A549 (cell line): Measurements from ENCODE around the gene LRRC8E. TPM values are rescaled to one million over a fixed set of nuclear protein-coding genes. Genes with fewer than 3 reads are reported as not detected.
A peak's percentile ranks its signal among the peaks of the same experiment; 100 is the strongest.

Experiments used
- ATAC-seq, 2 experiments: fragments of 200-7000 bp in 1 of 2; fragments of >200 bp in 1 of 2; cut with Nextera tagmentation in 1 of 2; cut with Tn5 transposase in 1 of 2; 3 replicates each; pipeline versions ENCODE4 v1.8.0 to v1.9.1; 2018 to 2020; ENCODE audit warnings: mild to moderate bottlenecking in 1 of 2, moderate library complexity in 1 of 2
- CTCF ChIA-PET: fragments of 300-600 bp; sonication (Branson Sonifier 250); formaldehyde crosslinking; extraction: SDS; loops from one replicate; lab custom pipeline; 2021; ENCODE audit warnings: antibody characterized with exemption, inconsistent platforms; lab: Yijun Ruan, JAX
- POLR2A ChIA-PET: fragments of 350-600 bp; formaldehyde crosslinking; extraction: SDS; loops from one replicate; lab custom pipeline; 2021; ENCODE audit warnings: antibody characterized with exemption, inconsistent platforms; lab: Yijun Ruan, JAX
- DNase-seq, 2 experiments: peaks; one replicate each; pipeline versions ENCODE4 v3.0.0 to v3.0.0-alpha.2; 2011 to 2016; ENCODE audit warnings: low read depth in 1 of 2, low spot score in 1 of 2
- FAIRE-seq: peaks from 2 replicates; lab custom pipeline; 2011; peaks lifted over from hg19 to GRCh38; lab: Jason Lieb, UNC
- H3K27ac ChIP-seq, 2 experiments: fragments of >200 bp; sonication (Bioruptor Twin); formaldehyde crosslinking; 3 replicates each; pipeline ENCODE4 v1.5.1; 2016 to 2017
- H3K4me1 ChIP-seq: fragments of >200 bp; sonication (Bioruptor Twin); formaldehyde crosslinking; 3 replicates; pipeline ENCODE4 v1.6.1; 2016
- H3K4me2 ChIP-seq: fragments of >200 bp; sonication (Bioruptor Twin); formaldehyde crosslinking; 3 replicates; pipeline ENCODE4 v1.6.1; 2016
- H3K4me3 ChIP-seq: fragments of >200 bp; sonication (Bioruptor Twin); formaldehyde crosslinking; 3 replicates; pipeline ENCODE4 v1.5.1; 2016
- H3K9me3 ChIP-seq: fragments of >200 bp; sonication (Bioruptor Twin); formaldehyde crosslinking; 3 replicates; pipeline ENCODE4 v1.6.1; 2016
- CEBPB ChIP-seq, 2 experiments: fragments of >200 bp in 1 of 2; sonication (Bioruptor Twin) in 1 of 2; formaldehyde crosslinking in 1 of 2; IDR thresholded peaks; 2 replicates each; pipeline ENCODE4 v1.6.1; 2012 to 2016
- CHD4 ChIP-seq: fragments of 200-600 bp; sonication (generic); IDR thresholded peaks from 2 replicates; pipeline ENCODE4 v1.6.1; 2016; ENCODE audit warnings: antibody characterized with exemption, mild to moderate bottlenecking, borderline replicate concordance
- ESRRA ChIP-seq: fragments of 150-350 bp; IDR thresholded peaks from 2 replicates; pipeline ENCODE4 v1.6.1; 2014; ENCODE audit warnings: mild to moderate bottlenecking, low read length, borderline replicate concordance
- FOSL2 ChIP-seq, 2 experiments: fragments of 450-650 bp in 1 of 2; fragments of >200 bp in 1 of 2; sonication (Bioruptor Twin) in 1 of 2; formaldehyde crosslinking; IDR thresholded peaks; 2 replicates each; pipeline versions ENCODE4 v1.5.0 to v1.6.1; 2016 to 2020; ENCODE audit warnings: mild to moderate bottlenecking in 1 of 2, moderate library complexity in 1 of 2
- FOXS1 ChIP-seq: fragments of 250-450 bp; sonication (Bioruptor Pico); IDR thresholded peaks from 2 replicates; pipeline ENCODE4 v1.5.0; 2020; ENCODE audit warnings: mild to moderate bottlenecking, moderate library complexity
- HDAC2 ChIP-seq: fragments of 200-600 bp; sonication (generic); IDR thresholded peaks from 2 replicates; pipeline ENCODE4 v1.6.1; 2016
- HOXB13 ChIP-seq: fragments of 250-450 bp; sonication (Bioruptor Pico); IDR thresholded peaks from 2 replicates; pipeline ENCODE4 v1.5.0; 2020; ENCODE audit warnings: low read depth, mild to moderate bottlenecking, moderate library complexity
- HOXB5 ChIP-seq: fragments of 250-450 bp; sonication (Bioruptor Pico); IDR thresholded peaks from 2 replicates; pipeline ENCODE4 v1.5.0; 2020; ENCODE audit warnings: mild to moderate bottlenecking, moderate library complexity
- JUN ChIP-seq, 2 experiments: fragments of >200 bp; sonication (Bioruptor Twin); formaldehyde crosslinking; IDR thresholded peaks; 2 replicates in 1 of 2; 3 replicates in 1 of 2; pipeline ENCODE4 v1.6.1; 2016 to 2017
- MYC ChIP-seq: IDR thresholded peaks from 2 replicates; pipeline ENCODE4 v1.6.1; 2012; ENCODE audit warnings: mild to moderate bottlenecking, inconsistent platforms, low read length, improper control_type of control experiment, borderline replicate concordance
- NPAS2 ChIP-seq: fragments of 250-450 bp; sonication (Bioruptor Pico); IDR thresholded peaks from 2 replicates; pipeline ENCODE4 v1.8.0; 2022; ENCODE audit warnings: mild to moderate bottlenecking, moderate library complexity, borderline replicate concordance
- PHF8 ChIP-seq: fragments of 200-600 bp; sonication (generic); IDR thresholded peaks from 2 replicates; pipeline ENCODE4 v1.6.1; 2016; ENCODE audit warnings: low read depth, mild to moderate bottlenecking, antibody characterized with exemption, moderate library complexity, borderline replicate concordance
- POLR2A ChIP-seq: IDR thresholded peaks from 2 replicates; pipeline ENCODE4 v1.6.1; 2012; ENCODE audit warnings: mild to moderate bottlenecking, low read length
- POLR2AphosphoS2 ChIP-seq: conservative IDR thresholded peaks from 2 replicates; pipeline ENCODE4 v1.6.1; 2012; ENCODE audit warnings: low read length, improper control_type of control experiment, inconsistent platforms
- RAD21 ChIP-seq, 2 experiments: fragments of >200 bp in 1 of 2; sonication (Bioruptor Twin) in 1 of 2; formaldehyde crosslinking in 1 of 2; IDR thresholded peaks in 1 of 2; conservative IDR thresholded peaks in 1 of 2; 2 replicates in 1 of 2; 3 replicates in 1 of 2; pipeline ENCODE4 v1.6.1; 2012 to 2018; ENCODE audit warnings: inconsistent platforms in 1 of 2
- RNF2 ChIP-seq: fragments of 200-600 bp; sonication (generic); IDR thresholded peaks from 2 replicates; pipeline ENCODE4 v1.6.1; 2016; ENCODE audit warnings: low read depth, mild to moderate bottlenecking, antibody characterized with exemption, moderate library complexity, borderline replicate concordance
- SREBF2 ChIP-seq: fragments of 450-650 bp; IDR thresholded peaks from 2 replicates; pipeline ENCODE4 v1.6.1; 2014; ENCODE audit warnings: mild to moderate bottlenecking, moderate library complexity
- ZSCAN20 ChIP-seq: fragments of 250-450 bp; sonication (Bioruptor Pico); IDR thresholded peaks from 2 replicates; pipeline ENCODE4 v1.8.0; 2022; ENCODE audit warnings: mild to moderate bottlenecking, moderate library complexity
- WGBS: methylation state at CpG from one replicate; pipeline ENCODE4 v1.1.6; 2017; ENCODE audit errors: missing lambda C conversion rate; 5-methylcytosine and 5-hydroxymethylcytosine counted together
- polyA plus RNA-seq, 4 experiments: library from polyadenylated mRNA; depleted of rRNA in 3 of 4; stranded (reverse); fragments of >200 nt; fragmentation: RNase III in 1 of 4; extraction: RNeasy Plus Mini Kit Qiagen cat#74134 plus additional on column Dnase treatment in 1 of 4; gene quantifications; 2 replicates in 3 of 4; 3 replicates in 1 of 4; pipeline ENCODE4 v1.2.3, GENCODE V29; 2011 to 2017
- TF ChIP-seq, protein P1 (sequence below): fragments of 450-650 bp; IDR thresholded peaks from 2 replicates; pipeline ENCODE4 v1.6.1; 2014; ENCODE audit warnings: antibody characterized with exemption
- TF ChIP-seq, protein P2 (sequence below): fragments of 150-350 bp; IDR thresholded peaks from 2 replicates; pipeline ENCODE4 v1.6.1; 2014; ENCODE audit warnings: low read depth, mild to moderate bottlenecking, low read length
- TF ChIP-seq, protein P3 (sequence below): fragments of 250-450 bp; sonication (Bioruptor Pico); IDR thresholded peaks from 2 replicates; pipeline ENCODE4 v1.5.0; 2020; ENCODE audit warnings: low read depth, mild to moderate bottlenecking, moderate library complexity
- TF ChIP-seq, protein P4 (sequence below): IDR thresholded peaks from 2 replicates; pipeline ENCODE4 v1.6.1; 2012
- TF ChIP-seq, protein P5 (sequence below): fragments of >200 bp; sonication (Bioruptor Twin); formaldehyde crosslinking; IDR thresholded peaks from 3 replicates; pipeline ENCODE4 v1.6.1; 2016
- TF ChIP-seq, protein P6 (sequence below): IDR thresholded peaks from 2 replicates; pipeline ENCODE4 v1.6.1; 2012

Gene LRRC8E
- polyA plus RNA-seq, 2 of the 4 experiments (the other 2 are of a cell fraction) = 4.0 to 4.4 TPM

DNA sequence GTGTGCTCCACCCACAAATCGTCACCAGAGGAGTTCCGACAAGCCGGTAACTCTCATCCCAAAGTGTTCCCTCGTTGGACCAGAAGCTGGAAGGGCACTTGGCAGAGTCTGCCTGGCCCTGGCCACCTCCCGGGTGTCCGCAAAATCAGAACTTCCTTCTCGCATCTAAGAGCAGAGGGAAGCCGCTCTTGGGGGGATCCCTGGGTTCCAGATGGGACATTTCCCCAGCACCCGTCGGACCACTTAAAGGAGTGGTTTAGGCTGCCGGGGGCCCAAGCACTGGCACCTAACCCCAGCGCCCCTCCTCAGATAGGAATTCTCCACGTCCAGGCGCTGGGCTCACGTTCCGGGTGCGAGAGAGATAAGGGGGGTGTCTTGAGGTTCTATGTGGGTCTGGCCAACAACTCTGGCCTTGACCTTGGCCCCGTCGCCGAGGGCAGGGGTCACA lies 14.5 kb downstream of the LRRC8E start:
- DNase-seq (no peak), ATAC-seq (peak in 1 of 2 experiments; percentile 6; a peak in 2 of 6 replicates), FAIRE-seq (no peak)
- H3K4me3 ChIP-seq = peak overlapping the region; percentile 59
- peak overlapping the region; percentile 77 for H3K4me2 ChIP-seq
- peak overlapping the region; percentile 90 to 97 for H3K27ac ChIP-seq
- TF ChIP-seq HOXB5 (CRISPR knock-in tag) = no peak
- TF ChIP-seq, protein P1, sequence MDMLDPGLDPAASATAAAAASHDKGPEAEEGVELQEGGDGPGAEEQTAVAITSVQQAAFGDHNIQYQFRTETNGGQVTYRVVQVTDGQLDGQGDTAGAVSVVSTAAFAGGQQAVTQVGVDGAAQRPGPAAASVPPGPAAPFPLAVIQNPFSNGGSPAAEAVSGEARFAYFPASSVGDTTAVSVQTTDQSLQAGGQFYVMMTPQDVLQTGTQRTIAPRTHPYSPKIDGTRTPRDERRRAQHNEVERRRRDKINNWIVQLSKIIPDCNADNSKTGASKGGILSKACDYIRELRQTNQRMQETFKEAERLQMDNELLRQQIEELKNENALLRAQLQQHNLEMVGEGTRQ = no peak
- TF ChIP-seq PHF8 = no peak
- no peak for TF ChIP-seq HDAC2
- TF ChIP-seq MYC = no peak
- TF ChIP-seq, protein P2, sequence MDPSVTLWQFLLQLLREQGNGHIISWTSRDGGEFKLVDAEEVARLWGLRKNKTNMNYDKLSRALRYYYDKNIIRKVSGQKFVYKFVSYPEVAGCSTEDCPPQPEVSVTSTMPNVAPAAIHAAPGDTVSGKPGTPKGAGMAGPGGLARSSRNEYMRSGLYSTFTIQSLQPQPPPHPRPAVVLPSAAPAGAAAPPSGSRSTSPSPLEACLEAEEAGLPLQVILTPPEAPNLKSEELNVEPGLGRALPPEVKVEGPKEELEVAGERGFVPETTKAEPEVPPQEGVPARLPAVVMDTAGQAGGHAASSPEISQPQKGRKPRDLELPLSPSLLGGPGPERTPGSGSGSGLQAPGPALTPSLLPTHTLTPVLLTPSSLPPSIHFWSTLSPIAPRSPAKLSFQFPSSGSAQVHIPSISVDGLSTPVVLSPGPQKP = no peak
- TF ChIP-seq, protein P3, sequence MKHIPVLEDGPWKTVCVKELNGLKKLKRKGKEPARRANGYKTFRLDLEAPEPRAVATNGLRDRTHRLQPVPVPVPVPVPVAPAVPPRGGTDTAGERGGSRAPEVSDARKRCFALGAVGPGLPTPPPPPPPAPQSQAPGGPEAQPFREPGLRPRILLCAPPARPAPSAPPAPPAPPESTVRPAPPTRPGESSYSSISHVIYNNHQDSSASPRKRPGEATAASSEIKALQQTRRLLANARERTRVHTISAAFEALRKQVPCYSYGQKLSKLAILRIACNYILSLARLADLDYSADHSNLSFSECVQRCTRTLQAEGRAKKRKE (CRISPR knock-in tag) = no peak
- TF ChIP-seq FOXS1 (CRISPR knock-in tag) = no peak
- no peak for TF ChIP-seq ZSCAN20 (CRISPR knock-in tag)
- TF ChIP-seq ESRRA = no peak
- TF ChIP-seq RNF2 = no peak
- TF ChIP-seq RAD21 (conservative IDR thresholded peaks at IDR 0.05 in 1 of 2, IDR thresholded peaks at IDR 0.05 in 1 of 2) = no peak
- TF ChIP-seq NPAS2 (CRISPR knock-in tag) = no peak
- TF ChIP-seq CHD4 = no peak
- no peak for TF ChIP-seq CEBPB (IDR thresholded peaks at IDR 0.05)
- TF ChIP-seq POLR2AphosphoS2 = no peak
- TF ChIP-seq HOXB13 (CRISPR knock-in tag) = no peak
- peaks cover 8% of the 10 kb centered on the region for H3K4me1 ChIP-seq
- 27% methylated on average over 8 of the region's 20 CpGs for WGBS
- POLR2A ChIA-PET = interaction anchor here (0.6 to 2.5 kb wide), 9 partner anchors 9 to 380 kb away, joined by 3 to 17 read pairs (median 4); partner anchors contain the start of genes LRRC8E, MCOLN1, SNAPC2 and TGFBR3L
- H3K9me3 ChIP-seq = no peaks in the 10 kb centered on the region
- CTCF ChIA-PET = interaction anchor here (1.0 to 3.3 kb wide), 12 partner anchors 8 to 50 kb away, joined by 3 to 10 read pairs (median 4); partner anchors contain the start of gene LRRC8E

DNA sequence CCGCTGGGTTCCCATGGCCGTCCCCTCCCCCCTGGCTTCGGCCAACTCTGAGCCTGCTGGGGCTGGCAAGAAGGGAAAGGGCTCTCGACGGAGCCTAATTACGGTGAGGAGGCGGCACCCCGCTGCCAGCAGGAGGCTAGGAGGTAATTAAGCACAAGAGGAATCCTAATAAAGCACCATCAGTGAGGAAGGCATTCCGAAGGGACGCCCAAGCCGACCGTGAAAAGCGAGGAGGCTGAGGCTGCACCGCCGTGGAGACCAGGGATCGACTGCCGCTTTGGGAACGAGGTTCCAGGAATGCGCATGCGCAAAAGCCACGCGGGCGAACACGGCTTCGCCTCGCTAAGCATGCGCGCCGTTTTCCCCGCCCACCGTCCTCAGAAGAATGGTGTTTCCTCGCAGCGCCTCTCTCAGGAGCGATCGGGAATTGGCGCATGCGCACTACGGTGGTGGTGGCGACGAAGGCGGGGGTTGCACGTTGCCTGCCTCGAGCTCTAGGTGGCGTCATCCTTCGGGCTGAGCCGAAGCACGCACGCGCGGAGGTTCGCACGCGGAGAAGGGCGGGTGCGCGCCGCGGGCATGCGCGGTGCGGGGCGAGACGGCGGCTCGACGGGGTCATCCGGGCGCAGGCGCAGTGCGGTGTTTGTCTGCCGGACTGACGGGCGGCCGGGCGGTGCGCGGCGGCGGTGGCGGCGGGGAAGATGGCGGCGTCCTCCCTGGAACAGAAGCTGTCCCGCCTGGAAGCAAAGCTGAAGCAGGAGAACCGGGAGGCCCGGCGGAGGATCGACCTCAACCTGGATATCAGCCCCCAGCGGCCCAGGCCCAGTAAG lies 15.1 kb downstream of the LRRC8E start, which contains the start of gene MAP2K7:
TSS of gene MAP2K7 (plus strand) at position 634 of the 830 bp plus-strand sequence. CDS start at position 702, 68 bp downstream.
- Histone ChIP-seq H3K4me2 (peak within 1 kb of the TSS; percentile 86), H3K4me3 (peak within 1 kb of the TSS; percentile 72), H3K4me1 (peaks cover 8% of the 10 kb centered on the region), H3K9me3 (no peaks in the 10 kb centered on the region), H3K27ac (peak within 1 kb of the TSS; percentile 90 to 97)
- CTCF ChIA-PET = interaction anchor here (0.9 to 2.5 kb wide), 12 partner anchors 9 to 51 kb away, joined by 3 to 10 read pairs (median 4); partner anchors contain the start of gene LRRC8E
- peak; percentile 95 for FAIRE-seq
- WGBS = 0% methylated on average over 10 of the region's 89 CpGs
- POLR2A ChIA-PET = interaction anchor here (0.6 to 2.5 kb wide), 13 partner anchors 8 to 381 kb away, joined by 3 to 17 read pairs (median 4); partner anchors contain the start of genes LRRC8E, MCOLN1, SNAPC2 and TGFBR3L
- DNase-seq = peak; percentile 86 to 98
- peak; percentile 65 to 83 for ATAC-seq
- TF ChIP-seq NPAS2 (CRISPR knock-in tag) (peak; percentile 82; the same call in 1 of the 2 replicates), SREBF2 (no peak), MYC (peak; percentile 74), POLR2A (peak; percentile 98), RAD21 (conservative IDR thresholded peaks at IDR 0.05 in 1 of 2, IDR thresholded peaks at IDR 0.05 in 1 of 2) (peak; percentile 17 to 39; a peak in 3 of 5 replicates), JUN (IDR thresholded peaks at IDR 0.05) (peak; percentile 75 to 81; a peak in 3 of 5 replicates), PHF8 (peak; percentile 46; the same call in 1 of the 2 replicates), FOSL2 (IDR thresholded peaks at IDR 0.05) (no peak), FOSL2 (CRISPR knock-in tag; IDR thresholded peaks at IDR 0.05) (no peak)
- TF ChIP-seq, protein P1 = 0 out of 2 replicates have a peak, but pooled peaks have one; percentile 23
- TF ChIP-seq, protein P3 (CRISPR knock-in tag) = no peak
- TF ChIP-seq, protein P4, sequence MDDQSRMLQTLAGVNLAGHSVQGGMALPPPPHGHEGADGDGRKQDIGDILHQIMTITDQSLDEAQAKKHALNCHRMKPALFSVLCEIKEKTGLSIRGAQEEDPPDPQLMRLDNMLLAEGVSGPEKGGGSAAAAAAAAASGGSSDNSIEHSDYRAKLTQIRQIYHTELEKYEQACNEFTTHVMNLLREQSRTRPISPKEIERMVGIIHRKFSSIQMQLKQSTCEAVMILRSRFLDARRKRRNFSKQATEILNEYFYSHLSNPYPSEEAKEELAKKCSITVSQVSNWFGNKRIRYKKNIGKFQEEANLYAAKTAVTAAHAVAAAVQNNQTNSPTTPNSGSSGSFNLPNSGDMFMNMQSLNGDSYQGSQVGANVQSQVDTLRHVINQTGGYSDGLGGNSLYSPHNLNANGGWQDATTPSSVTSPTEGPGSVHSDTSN = no peak
- TF ChIP-seq, protein P5, sequence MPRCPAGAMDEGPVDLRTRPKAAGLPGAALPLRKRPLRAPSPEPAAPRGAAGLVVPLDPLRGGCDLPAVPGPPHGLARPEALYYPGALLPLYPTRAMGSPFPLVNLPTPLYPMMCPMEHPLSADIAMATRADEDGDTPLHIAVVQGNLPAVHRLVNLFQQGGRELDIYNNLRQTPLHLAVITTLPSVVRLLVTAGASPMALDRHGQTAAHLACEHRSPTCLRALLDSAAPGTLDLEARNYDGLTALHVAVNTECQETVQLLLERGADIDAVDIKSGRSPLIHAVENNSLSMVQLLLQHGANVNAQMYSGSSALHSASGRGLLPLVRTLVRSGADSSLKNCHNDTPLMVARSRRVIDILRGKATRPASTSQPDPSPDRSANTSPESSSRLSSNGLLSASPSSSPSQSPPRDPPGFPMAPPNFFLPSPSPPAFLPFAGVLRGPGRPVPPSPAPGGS = peak; percentile 83; the same call in 1 of the 3 replicates
- TF ChIP-seq, protein P6, sequence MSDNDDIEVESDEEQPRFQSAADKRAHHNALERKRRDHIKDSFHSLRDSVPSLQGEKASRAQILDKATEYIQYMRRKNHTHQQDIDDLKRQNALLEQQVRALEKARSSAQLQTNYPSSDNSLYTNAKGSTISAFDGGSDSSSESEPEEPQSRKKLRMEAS = peak; percentile 92
